G401.6 (cell line): Measurements from ENCODE around the gene ZFP36L1.

Experiments
- FAIRE-seq: peaks from 2 replicates; lab custom pipeline; 2012; peaks lifted over from hg19 to GRCh38; lab: Jason Lieb, UNC

Gene ZFP36L1

DNA sequence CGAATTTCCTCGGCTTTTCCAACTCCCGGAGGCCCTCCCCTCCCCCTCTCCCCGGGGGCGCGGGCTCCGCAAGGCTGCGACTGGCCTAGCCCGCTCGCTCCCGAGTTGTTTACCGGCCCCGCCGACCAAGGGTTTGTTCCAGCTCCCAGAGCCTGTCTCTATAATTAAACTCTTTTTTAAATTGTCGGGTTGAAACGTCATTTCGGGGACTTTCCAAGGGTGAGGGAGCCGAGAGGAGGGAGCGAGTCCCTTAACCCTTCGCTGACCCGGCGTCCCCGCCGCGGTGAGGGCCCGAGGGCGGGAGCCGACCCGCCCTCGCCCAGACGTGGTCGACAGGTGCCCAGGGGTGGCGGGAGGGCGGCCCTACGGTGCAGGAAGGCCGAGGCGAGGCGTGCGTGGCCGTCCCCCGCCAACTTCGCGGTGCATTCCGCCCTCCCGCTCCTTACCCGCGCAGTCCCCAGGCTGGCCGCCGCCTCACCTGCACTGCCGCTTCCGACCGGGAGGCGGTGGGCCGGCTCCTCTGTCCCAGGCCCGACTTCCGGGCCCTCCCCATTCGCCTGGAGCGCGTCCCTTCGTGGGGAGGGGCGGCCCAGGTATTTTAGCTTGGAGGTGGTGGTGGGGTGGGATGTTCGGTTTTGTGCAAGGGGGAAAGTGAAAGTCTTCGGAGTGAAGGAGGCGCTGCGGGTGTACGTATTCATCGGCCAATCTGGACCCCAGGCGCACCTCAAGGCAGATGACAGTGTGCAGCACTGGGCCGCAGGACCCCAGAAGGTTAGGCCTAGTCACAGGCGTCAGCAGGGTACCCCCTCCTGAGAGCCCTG is 2.9 kb upstream of the ZFP36L1 start:
- FAIRE-seq: peak; percentile 41

DNA sequence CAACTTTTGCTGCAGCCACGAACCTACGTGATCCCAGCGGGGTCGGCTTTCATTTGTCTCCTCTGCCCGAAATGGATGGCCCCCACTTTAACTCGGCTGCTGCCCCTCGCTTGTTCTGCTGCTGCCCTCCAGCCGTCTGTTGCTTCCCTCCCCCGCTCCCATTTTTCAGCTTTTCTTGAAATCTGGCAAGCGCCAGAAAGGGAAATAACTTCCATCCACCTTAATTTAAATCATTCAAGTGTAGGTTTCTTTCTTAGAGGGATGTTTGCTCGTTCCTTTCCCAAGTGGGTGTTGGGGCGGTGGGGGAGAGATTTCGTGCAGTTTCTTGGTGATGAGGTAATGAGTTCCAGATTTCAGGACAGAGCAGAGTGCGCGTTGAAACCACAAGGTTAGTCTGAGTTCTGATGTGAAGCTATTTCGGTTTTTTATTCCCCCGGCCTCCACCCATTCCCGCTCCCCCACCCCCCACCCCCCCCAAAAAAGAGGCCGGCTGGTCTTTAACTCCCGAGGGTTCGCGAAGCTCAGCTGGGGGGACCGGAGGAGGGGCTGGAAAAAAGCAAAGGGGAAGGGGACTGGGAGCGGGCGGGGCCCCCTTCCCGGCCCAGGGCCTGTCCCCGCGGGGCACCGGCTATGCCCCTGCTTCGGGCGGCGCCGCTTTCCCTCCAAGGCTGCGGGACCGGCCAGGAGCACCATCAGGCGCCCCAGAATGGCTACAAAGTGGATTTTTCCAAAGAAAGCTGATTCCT is 2.2 kb upstream of the ZFP36L1 start:
- FAIRE-seq: no peak

- FAIRE-seq: peak; percentile 82
Observed at GRCh38 chr14:68794130-68794850, 1.4 kb upstream of the ZFP36L1 start.

GRCh38 chr14:68793734-68794129 is 865 bp upstream of the ZFP36L1 start:
- FAIRE-seq: no peak

- FAIRE-seq: no peak
Observed at GRCh38 chr14:68792678-68792978, 239 bp downstream of the ZFP36L1 start.

GRCh38 chr14:68791902-68792677 is 777 bp downstream of the ZFP36L1 start:
- FAIRE-seq: no peak

- no peak for FAIRE-seq
Observed at GRCh38 chr14:68791078-68791901, 1.6 kb downstream of the ZFP36L1 start.

DNA sequence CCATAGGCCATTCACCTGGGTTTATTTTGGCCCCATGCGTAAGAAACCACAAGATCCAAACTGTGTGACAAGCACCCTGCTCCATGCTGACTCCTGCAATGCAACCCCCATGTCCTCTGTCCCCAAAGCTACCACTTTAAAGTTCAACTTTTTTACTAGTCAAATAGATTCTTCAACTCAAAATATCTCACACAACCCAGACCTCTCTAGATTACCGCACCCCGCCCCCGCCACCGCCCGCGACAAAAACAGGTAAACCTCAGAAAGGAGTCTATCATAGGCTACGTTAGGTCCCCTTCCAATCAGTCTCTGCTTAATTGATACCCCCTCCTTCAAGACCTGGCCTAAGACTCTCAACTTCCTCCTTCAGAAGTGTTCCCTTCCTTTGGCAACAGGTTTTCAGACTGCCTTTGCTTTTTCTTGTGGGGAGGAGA is 2.2 kb downstream of the ZFP36L1 start:
- no peak for FAIRE-seq

DNA sequence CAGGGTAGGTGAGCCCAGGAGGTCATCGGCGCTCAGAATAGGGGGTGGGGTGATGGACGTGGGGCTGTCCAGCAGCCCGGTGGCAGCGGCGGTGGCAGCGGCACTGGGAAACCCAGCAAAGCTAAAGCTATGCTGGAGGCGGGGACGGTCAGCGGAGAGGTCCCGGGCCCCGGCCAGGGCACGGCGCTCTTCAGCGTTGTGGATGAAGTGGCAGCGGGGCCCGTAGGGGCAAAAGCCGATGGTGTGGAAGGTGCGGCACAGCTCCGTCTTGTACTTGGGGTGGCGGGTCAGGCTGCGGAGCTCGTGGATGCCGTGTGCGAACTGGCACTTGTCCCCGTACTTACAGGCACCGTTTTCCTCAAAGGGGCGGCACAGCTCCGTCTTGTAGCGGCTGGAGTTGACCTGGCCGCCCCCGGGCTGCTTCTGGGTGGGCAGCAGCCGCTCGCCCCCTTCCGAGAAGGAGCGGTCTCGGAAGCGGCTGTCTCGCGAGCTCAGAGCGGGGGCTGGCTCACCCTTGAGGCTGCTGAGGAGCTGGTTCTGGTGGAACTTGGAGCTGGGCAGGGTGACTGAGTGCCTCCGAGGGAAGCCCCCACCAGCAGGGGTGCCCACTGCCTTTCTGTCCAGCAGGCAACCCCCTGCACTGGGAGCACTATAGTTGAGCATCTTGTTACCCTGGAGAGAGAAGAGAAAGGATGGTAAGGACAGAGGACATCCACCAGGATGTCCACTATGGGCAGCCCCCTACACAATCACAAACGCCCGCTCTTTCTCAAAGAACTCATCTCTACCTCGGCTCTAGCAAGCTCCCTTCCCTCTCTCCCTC is 2.8 kb downstream of the ZFP36L1 start:
- no peak for FAIRE-seq

DNA sequence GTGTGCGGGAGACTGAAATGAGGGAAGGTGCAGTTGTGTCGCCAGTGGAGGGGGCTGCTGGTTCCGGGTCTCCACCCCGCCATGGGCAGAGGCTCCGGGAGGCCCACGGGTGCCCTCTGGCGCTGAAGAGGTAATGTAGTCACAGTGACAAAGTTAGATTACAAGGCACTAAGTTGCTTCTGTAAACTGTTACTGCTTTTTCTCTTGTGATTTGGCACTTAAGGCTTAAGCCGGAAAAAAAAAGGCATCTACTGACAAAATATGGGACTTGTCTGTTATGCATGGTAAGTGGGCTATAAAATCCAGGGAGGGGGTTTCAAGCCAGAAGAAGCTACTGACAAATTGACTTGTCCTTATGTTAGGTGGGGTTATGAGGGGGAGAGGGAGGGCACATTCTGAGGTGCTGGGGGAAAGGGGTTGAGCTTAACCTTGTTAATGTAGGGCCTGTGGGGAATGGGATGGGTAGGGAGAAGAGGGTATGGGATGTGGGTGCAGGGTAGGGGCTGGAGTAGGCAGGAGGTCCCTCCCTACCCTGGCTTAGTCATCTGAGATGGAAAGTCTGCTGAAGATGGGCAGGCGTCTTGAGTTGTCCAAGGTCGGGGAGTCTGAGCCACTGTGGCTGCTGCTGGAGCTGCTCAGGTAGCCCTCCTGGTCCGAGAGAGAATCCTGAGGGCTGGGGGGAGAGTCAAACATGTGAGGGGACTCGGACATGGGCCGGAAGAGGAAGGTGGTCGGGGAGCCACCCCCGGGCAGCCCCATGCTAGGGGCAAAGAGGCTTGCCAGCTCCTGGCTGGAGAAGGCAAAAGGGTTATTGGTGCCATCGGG is 3.7 kb downstream of the ZFP36L1 start:
- no peak for FAIRE-seq

GRCh38 chr14:68788275-68788995 is 4.4 kb downstream of the ZFP36L1 start:
- FAIRE-seq: no peak

DNA sequence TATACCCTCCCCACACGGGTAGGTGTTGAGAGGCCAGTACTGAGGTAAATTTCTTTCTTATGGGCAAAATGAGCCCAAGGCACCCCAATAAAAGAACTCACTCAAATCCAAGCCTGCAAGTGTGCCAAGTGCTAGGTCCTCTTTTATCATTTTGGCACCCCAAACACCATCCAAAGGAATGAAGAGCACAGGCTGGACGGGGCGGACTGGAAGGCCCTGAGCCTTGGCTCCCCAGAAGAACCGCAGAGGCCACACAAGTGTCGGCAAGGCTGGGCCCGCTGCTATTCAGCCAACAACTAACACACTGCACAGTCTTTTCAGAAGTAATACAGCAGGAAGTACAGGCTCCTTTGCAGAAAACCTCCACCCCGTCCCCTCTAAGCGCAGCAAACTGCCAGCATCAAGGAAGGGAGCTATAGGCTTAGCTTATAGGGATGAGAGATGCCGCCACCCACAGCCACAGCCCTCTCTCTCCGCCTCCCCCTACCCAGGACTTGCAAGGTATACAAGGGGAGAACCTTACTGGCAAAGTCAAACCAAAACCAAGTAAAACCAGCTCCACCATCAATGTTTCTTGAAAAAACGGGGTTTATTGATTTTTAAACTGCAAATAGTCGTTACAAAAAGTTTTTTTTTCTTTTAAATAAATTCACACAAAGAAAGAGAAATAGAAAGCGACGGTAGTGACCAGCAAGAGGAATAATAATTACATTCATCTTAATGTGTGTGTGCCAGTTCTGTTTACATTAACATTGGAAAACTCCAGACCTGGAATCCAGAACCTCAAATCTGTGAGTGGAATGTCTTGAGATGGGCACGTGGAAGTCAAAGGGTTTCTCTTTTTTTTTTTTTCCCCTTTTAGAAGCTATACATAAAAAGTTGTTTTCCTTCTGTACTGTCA is 5.5 kb downstream of the ZFP36L1 start:
- FAIRE-seq: no peak

GRCh38 chr14:68786491-68787091 is 6.3 kb downstream of the ZFP36L1 start:
- peak; percentile 96 for FAIRE-seq

- no peak for FAIRE-seq
Observed at GRCh38 chr14:68785534-68786490, 7.1 kb downstream of the ZFP36L1 start.

GRCh38 chr14:68784978-68785533 is 7.8 kb downstream of the ZFP36L1 start:
- FAIRE-seq: no peak
